A673 (cell line): ENCODE measurements around the gene OR4M2.
"Not testable (repeated sequence)": the region's sequence is repeated elsewhere in the genome, so short reads cannot be mapped to it uniquely, and the experiment has no call there.

Source experiments
- EZH2 ChIP-seq: fragments of 200-600 bp; sonication (generic); IDR thresholded peaks from 2 replicates; pipeline ENCODE4 v1.6.1; 2017; ENCODE audit warnings: borderline replicate concordance, low read depth, mild to moderate bottlenecking, mixed read lengths, antibody characterized with exemption, low read length; ENCODE audit not compliant: poor library complexity, severe bottlenecking
- TF ChIP-seq, protein P1 (sequence below): fragments of 300-800, 200-600 bp; sonication (generic); conservative IDR thresholded peaks from 2 replicates; pipeline ENCODE4 v1.5.1; 2017; ENCODE audit warnings: low read depth, mild to moderate bottlenecking, antibody characterized with exemption, low read length, moderate library complexity, mixed read lengths

DNA sequence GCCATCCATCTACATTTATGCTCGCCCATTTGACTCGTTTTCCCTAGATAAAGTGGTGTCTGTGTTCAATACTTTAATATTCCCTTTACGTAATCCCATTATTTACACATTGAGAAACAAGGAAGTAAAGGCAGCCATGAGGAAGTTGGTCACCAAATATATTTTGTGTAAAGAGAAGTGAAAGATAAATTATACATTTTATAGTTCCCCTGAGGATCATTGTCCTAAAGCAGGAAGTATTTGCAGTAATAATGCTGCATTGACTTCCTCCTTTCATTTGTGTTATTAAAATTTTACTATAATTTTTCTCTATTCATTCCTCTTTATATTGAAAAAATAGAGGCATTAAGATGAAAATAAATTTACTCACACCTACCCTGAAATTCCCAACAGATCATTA, 1.1 kb downstream of the OR4M2 start:
- TF ChIP-seq, protein P1, sequence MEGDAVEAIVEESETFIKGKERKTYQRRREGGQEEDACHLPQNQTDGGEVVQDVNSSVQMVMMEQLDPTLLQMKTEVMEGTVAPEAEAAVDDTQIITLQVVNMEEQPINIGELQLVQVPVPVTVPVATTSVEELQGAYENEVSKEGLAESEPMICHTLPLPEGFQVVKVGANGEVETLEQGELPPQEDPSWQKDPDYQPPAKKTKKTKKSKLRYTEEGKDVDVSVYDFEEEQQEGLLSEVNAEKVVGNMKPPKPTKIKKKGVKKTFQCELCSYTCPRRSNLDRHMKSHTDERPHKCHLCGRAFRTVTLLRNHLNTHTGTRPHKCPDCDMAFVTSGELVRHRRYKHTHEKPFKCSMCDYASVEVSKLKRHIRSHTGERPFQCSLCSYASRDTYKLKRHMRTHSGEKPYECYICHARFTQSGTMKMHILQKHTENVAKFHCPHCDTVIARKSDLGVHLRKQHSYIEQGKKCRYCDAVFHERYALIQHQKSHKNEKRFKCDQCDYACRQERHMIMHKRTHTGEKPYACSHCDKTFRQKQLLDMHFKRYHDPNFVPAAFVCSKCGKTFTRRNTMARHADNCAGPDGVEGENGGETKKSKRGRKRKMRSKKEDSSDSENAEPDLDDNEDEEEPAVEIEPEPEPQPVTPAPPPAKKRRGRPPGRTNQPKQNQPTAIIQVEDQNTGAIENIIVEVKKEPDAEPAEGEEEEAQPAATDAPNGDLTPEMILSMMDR: not testable (repeated sequence)
- TF ChIP-seq EZH2: not testable (repeated sequence)
